ENCODE measurements around the gene THSD4. TPM values are rescaled to one million over a fixed set of nuclear protein-coding genes. Genes with fewer than 3 reads are reported as not detected.

THSD4 gene
- total RNA-seq, 2 experiments from 2014 or later: not detected

DNA sequence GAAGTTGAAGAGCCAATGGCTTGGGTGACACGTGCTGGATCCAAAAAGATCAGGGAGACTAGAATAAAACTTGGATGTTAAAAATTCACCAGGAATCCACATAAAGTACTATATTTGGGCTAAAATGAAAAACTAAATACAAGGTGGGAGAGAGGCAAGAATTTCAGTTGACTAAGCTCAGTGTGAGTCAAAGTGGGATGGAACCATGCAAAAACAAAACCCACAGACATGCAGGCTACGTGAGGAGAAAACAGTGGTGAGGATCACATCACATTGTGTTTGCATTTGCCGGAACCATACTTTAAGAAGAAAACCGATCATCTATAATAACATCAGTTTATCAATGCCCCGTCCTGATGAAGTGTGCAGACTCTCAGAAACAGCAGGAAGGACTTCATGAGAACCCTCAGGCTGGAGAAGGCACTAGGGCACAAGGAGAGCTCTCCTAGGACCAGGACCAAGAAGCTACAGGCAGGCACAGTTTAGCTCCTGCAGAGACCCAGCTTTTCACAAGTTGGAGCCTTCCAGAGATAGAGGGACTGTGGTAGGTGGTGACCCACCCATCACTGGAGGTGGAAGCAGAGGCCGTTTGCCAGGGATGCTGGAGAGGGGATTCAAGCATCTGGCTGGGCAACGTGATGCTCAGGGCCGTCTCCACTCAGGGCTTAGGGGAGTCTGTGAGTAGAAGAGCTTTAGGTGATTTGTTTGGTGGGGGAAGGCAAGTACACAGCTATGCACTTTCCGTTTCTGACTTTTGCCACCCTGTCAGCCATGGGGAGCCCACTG lies 666.1 kb downstream of the THSD4 start:
- DNase-seq (no peak), ATAC-seq (no peak)
- intact Hi-C loops (cut with micrococcal nuclease): loop anchor here (5.0 kb wide), 1 partner anchor 376 kb away; no protein-coding TSS in a partner anchor
- Mint-ChIP-seq H3K27me3 (peaks cover 6% of the 10 kb centered on the region), H3K27ac (no peak overlapping the region), H3K9me3 (no peaks in the 10 kb centered on the region), H3K4me1 (ENCODE audit: low read depth) (peaks cover 6% of the 10 kb centered on the region), H3K36me3 (ENCODE audit: low read depth) (no peaks in the 10 kb centered on the region), H3K4me3 (no peak overlapping the region)
- ChIA-PET POLR2A (no interaction called here), CTCF (interaction anchor here (0.7 to 3.8 kb wide), 9 partner anchors 11 to 384 kb away, joined by 3 to 35 read pairs (median 4); no protein-coding TSS in a partner anchor)
- TF ChIP-seq, protein P1, sequence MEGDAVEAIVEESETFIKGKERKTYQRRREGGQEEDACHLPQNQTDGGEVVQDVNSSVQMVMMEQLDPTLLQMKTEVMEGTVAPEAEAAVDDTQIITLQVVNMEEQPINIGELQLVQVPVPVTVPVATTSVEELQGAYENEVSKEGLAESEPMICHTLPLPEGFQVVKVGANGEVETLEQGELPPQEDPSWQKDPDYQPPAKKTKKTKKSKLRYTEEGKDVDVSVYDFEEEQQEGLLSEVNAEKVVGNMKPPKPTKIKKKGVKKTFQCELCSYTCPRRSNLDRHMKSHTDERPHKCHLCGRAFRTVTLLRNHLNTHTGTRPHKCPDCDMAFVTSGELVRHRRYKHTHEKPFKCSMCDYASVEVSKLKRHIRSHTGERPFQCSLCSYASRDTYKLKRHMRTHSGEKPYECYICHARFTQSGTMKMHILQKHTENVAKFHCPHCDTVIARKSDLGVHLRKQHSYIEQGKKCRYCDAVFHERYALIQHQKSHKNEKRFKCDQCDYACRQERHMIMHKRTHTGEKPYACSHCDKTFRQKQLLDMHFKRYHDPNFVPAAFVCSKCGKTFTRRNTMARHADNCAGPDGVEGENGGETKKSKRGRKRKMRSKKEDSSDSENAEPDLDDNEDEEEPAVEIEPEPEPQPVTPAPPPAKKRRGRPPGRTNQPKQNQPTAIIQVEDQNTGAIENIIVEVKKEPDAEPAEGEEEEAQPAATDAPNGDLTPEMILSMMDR (IDR thresholded peaks at IDR 0.05): no peak

DNA sequence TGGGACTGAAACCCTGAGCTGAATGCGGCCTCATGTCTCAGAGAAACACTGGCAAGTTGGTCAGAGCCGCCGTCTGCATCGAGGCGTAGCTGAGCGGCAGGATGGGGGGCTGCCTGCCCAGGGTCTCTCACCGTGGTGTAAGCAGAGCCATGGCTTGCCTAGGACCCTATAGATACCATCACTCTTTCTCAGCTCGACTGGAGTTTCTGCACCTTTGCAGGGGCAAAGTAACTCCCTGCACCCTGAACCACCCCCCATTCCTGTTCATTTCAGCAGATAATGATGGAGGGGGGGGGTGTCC lies 666.6 kb downstream of the THSD4 start:
- Mint-ChIP-seq H3K27me3 (peaks cover 6% of the 10 kb centered on the region), H3K4me3 (no peak overlapping the region), H3K36me3 (ENCODE audit: low read depth) (no peaks in the 10 kb centered on the region), H3K9me3 (no peaks in the 10 kb centered on the region), H3K27ac (no peak overlapping the region), H3K4me1 (ENCODE audit: low read depth) (peaks cover 6% of the 10 kb centered on the region)
- ATAC-seq: no peak
- no peak for DNase-seq
- CTCF ChIA-PET: interaction anchor here (0.9 to 3.8 kb wide), 6 partner anchors 11 to 374 kb away, joined by 3 to 35 read pairs (median 5); no protein-coding TSS in a partner anchor
- intact Hi-C loops (cut with micrococcal nuclease): loop anchor here (5.0 kb wide), 1 partner anchor 375 kb away; no protein-coding TSS in a partner anchor
- TF ChIP-seq, protein P1 (IDR thresholded peaks at IDR 0.05): no peak
- POLR2A ChIA-PET: no interaction called here

DNA sequence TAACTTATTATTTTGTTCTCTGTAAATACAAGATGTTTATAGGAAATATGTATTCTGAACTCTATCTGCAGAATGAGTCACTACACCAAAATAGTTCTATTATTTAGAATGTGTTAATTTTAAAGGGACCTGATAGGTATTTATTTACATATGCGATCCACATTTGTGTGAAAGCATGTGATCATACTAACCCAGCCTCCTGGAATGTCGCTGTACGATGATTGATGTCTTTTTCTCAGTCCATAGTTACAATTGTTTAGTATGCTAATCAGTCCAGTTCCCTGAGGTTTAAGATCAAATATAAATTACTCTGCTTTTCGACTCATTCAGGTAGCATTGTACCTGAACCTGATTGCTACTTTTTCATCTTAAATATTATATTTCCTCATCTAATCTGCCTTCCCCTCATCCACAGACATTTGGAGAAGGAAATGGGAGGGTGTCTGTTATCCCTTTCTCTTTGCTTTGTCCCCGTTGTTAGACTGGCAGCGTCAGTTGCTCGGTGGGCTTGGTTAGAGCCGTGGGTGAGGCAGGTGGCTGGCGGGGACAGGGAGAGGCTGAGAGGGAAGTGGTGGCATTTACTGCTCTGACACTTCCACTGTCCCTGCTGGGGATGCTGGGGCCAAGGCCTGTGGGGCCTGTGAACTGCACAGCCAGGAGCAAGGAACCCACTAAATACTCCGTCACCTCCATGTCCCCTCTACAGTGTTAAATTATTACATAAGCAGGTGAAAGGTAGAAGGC lies 667.3 kb downstream of the THSD4 start:
- Mint-ChIP-seq H3K36me3 (ENCODE audit: low read depth) (no peaks in the 10 kb centered on the region), H3K9me3 (no peaks in the 10 kb centered on the region), H3K27ac (no peak overlapping the region), H3K4me3 (no peak overlapping the region), H3K27me3 (peaks cover 6% of the 10 kb centered on the region), H3K4me1 (ENCODE audit: low read depth) (peaks cover 6% of the 10 kb centered on the region)
- intact Hi-C loops (cut with micrococcal nuclease): loop anchor here (5.0 kb wide), 1 partner anchor 375 kb away; no protein-coding TSS in a partner anchor
- POLR2A ChIA-PET: no interaction called here
- no peak for ATAC-seq
- CTCF ChIA-PET: interaction anchor here (0.9 to 3.8 kb wide), 2 partner anchors 34 to 374 kb away, joined by 3 to 35 read pairs; no protein-coding TSS in a partner anchor
- no peak for DNase-seq
- TF ChIP-seq, protein P1 (IDR thresholded peaks at IDR 0.05): no peak

DNA sequence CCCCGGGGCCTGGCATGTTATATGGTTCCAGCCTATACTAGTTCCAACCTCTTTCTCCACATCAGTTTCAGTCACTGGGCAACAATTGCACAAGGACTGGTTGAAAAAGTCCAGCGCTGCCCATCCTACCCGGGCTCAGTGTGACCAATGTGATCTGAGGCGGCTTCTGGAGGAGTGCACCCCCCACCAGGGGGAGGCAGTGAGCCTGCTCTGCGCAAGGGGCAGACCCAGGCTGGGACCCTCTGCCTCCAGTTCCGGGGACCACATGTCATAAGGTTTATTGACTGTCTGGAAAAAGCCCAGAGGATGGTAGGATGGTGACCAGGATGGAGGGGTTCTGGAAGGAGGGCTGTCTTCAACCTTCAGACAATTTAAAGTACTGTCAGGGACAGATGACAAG lies 669.4 kb downstream of the THSD4 start:
- POLR2A ChIA-PET: interaction anchor here (1.0 kb wide), 1 partner anchor 75 kb away, joined by 3 read pairs; no protein-coding TSS in a partner anchor
- DNase-seq: peak; percentile 24

More for the DNA sequence above, 669.4 kb downstream of the THSD4 start:
- CTCF ChIA-PET: interaction anchor here (0.7 to 1.5 kb wide), 2 partner anchors 21 to 371 kb away, joined by 3 to 7 read pairs; no protein-coding TSS in a partner anchor
- Mint-ChIP-seq H3K27me3 (peaks cover 9% of the 10 kb centered on the region), H3K27ac (no peak overlapping the region), H3K9me3 (no peaks in the 10 kb centered on the region), H3K36me3 (ENCODE audit: low read depth) (no peaks in the 10 kb centered on the region), H3K4me1 (ENCODE audit: low read depth) (peaks cover 6% of the 10 kb centered on the region), H3K4me3 (no peak overlapping the region)
- ATAC-seq: no peak
- TF ChIP-seq, protein P1 (IDR thresholded peaks at IDR 0.05): peak; percentile 63
- intact Hi-C loops (cut with micrococcal nuclease): loop anchor here (5.0 kb wide), 1 partner anchor 373 kb away; no protein-coding TSS in a partner anchor

Data from activated CD8-positive, alpha-beta T cell treated with anti-CD3 and anti-CD28 coated beads for 36 hours (primary cell).